Karpas-422 (cell line): ENCODE data around the gene BCAP29. TPM values are rescaled to one million over a fixed set of nuclear protein-coding genes. Genes with fewer than 3 reads are reported as not detected.
A peak's percentile ranks its signal among the peaks of the same experiment; 100 is the strongest.

Source experiments
- DNase-seq: peaks from one replicate; pipeline ENCODE4 v3.0.0-alpha.2; 2015
- H2AFZ ChIP-seq: fragments of 200-600 bp; sonication (generic); 2 replicates; pipeline ENCODE4 v1.6.1; 2014; ENCODE audit warnings: antibody characterized with exemption, low read length, mixed read lengths
- H3K27ac ChIP-seq: fragments of 200-600 bp; sonication (generic); 2 replicates; pipeline ENCODE4 v1.5.1; 2014; ENCODE audit warnings: mild to moderate bottlenecking, low read length, moderate library complexity
- H3K27me3 ChIP-seq: fragments of 200-600 bp; sonication (generic); 2 replicates; pipeline ENCODE4 v1.6.1; 2014; ENCODE audit warnings: low read length, mixed read lengths
- H3K36me3 ChIP-seq: fragments of 200-600 bp; sonication (generic); 2 replicates; pipeline ENCODE4 v1.6.1; 2014; ENCODE audit warnings: low read length, mixed read lengths; ENCODE audit not compliant: insufficient read depth
- H3K4me1 ChIP-seq: fragments of 200-600 bp; sonication (generic); 2 replicates; pipeline ENCODE4 v1.6.1; 2014; ENCODE audit warnings: mild to moderate bottlenecking, low read length, mixed read lengths
- H3K4me2 ChIP-seq: fragments of 200-600 bp; sonication (generic); 2 replicates; pipeline ENCODE4 v1.6.1; 2014; ENCODE audit warnings: low read length, low read depth, mild to moderate bottlenecking; ENCODE audit not compliant: poor library complexity, severe bottlenecking
- H3K4me3 ChIP-seq: fragments of 200-600 bp; sonication (generic); 2 replicates; pipeline ENCODE4 v1.5.1; 2014; ENCODE audit warnings: mild to moderate bottlenecking, antibody characterized with exemption, low read length, mixed read lengths
- H3K79me2 ChIP-seq: fragments of 200-600 bp; sonication (generic); 2 replicates; pipeline ENCODE4 v1.6.1; 2014; ENCODE audit warnings: mild to moderate bottlenecking, low read length, mixed read lengths
- H3K9ac ChIP-seq: fragments of 200-600 bp; sonication (generic); 2 replicates; pipeline ENCODE4 v1.6.0; 2014; ENCODE audit warnings: low read length
- H3K9me2 ChIP-seq: fragments of 200-600 bp; sonication (generic), shearing (Covaris generic); replicated peaks from 2 replicates; pipeline ENCODE4 v1.6.0; 2014; ENCODE audit warnings: mild to moderate bottlenecking, low read length, moderate library complexity; ENCODE audit not compliant: insufficient read depth
- H3K9me3 ChIP-seq: fragments of 300-700, 200-600 bp; sonication (generic); 2 replicates; pipeline ENCODE4 v1.6.1; 2014; ENCODE audit warnings: low read length, mixed read lengths
- H4K20me1 ChIP-seq: fragments of 200-600 bp; sonication (generic); 2 replicates; pipeline ENCODE4 v1.6.1; 2014; ENCODE audit warnings: mild to moderate bottlenecking, antibody characterized with exemption, low read length, low read depth; ENCODE audit not compliant: insufficient read depth
- total RNA-seq: library from RNA; depleted of rRNA; stranded (reverse); fragments of >200 nt; shearing (Covaris generic); gene quantifications from 2 replicates; pipeline ENCODE4 v1.2.3, GENCODE V29; 2014; ENCODE audit warnings: low replicate concordance

BCAP29 gene
- total RNA-seq, 1 experiment from 2014 or later = 116 TPM

GRCh38 chr7:107551936-107552335, 28.1 kb upstream of the BCAP29 start:
- H4K20me1 ChIP-seq = no peaks in the 10 kb centered on the region
- H3K9me3 ChIP-seq = no peaks in the 10 kb centered on the region
- H3K4me3 ChIP-seq = no peak overlapping the region
- no peak overlapping the region for H2AFZ ChIP-seq
- H3K9ac ChIP-seq = no peak overlapping the region
- H3K4me1 ChIP-seq = no peaks in the 10 kb centered on the region
- H3K79me2 ChIP-seq = peaks cover 67% of the 10 kb centered on the region
- H3K27ac ChIP-seq = no peak overlapping the region
- no peak overlapping the region for H3K4me2 ChIP-seq
- H3K36me3 ChIP-seq = peaks cover 60% of the 10 kb centered on the region
- DNase-seq = no peak
- no peaks in the 10 kb centered on the region for H3K27me3 ChIP-seq
- H3K9me2 ChIP-seq = no peaks in the 10 kb centered on the region

GRCh38 chr7:107555893-107556292, 24.2 kb upstream of the BCAP29 start:
- H3K79me2 ChIP-seq = peaks cover 85% of the 10 kb centered on the region
- H3K4me2 ChIP-seq = no peak overlapping the region
- no peak overlapping the region for H3K9ac ChIP-seq
- peaks cover 50% of the 10 kb centered on the region for H3K36me3 ChIP-seq
- no peak overlapping the region for H2AFZ ChIP-seq
- no peaks in the 10 kb centered on the region for H3K27me3 ChIP-seq
- H3K9me2 ChIP-seq = no peaks in the 10 kb centered on the region
- DNase-seq = no peak
- no peak overlapping the region for H3K27ac ChIP-seq
- H3K4me1 ChIP-seq = peaks cover 12% of the 10 kb centered on the region
- H3K4me3 ChIP-seq = no peak overlapping the region
- no peaks in the 10 kb centered on the region for H4K20me1 ChIP-seq
- no peaks in the 10 kb centered on the region for H3K9me3 ChIP-seq

- H3K36me3 ChIP-seq = peaks cover 23% of the 10 kb centered on the region
- H3K9ac ChIP-seq = no peak overlapping the region
- H3K27ac ChIP-seq = no peak overlapping the region
- peaks cover 87% of the 10 kb centered on the region for H3K79me2 ChIP-seq
- H2AFZ ChIP-seq = no peak overlapping the region
- no peak for DNase-seq
- H3K4me1 ChIP-seq = peaks cover 38% of the 10 kb centered on the region
- no peaks in the 10 kb centered on the region for H3K9me2 ChIP-seq
- H4K20me1 ChIP-seq = no peaks in the 10 kb centered on the region
- no peaks in the 10 kb centered on the region for H3K9me3 ChIP-seq
- no peaks in the 10 kb centered on the region for H3K27me3 ChIP-seq
- no peak overlapping the region for H3K4me2 ChIP-seq
- no peak overlapping the region for H3K4me3 ChIP-seq
Observed at GRCh38 chr7:107559864-107560263, 20.2 kb upstream of the BCAP29 start.

GRCh38 chr7:107560898-107561516, 19.0 kb upstream of the BCAP29 start:
- Histone ChIP-seq H4K20me1 (no peaks in the 10 kb centered on the region), H3K9ac (no peak overlapping the region), H3K9me3 (no peaks in the 10 kb centered on the region), H3K4me3 (no peak overlapping the region), H3K4me2 (peak overlapping the region; percentile 27), H3K36me3 (peaks cover 14% of the 10 kb centered on the region), H3K9me2 (no peaks in the 10 kb centered on the region), H3K27me3 (no peaks in the 10 kb centered on the region), H3K27ac (no peak overlapping the region), H3K79me2 (peaks cover 88% of the 10 kb centered on the region), H3K4me1 (peaks cover 45% of the 10 kb centered on the region), H2AFZ (no peak overlapping the region)
- DNase-seq = peak; percentile 45

DNA sequence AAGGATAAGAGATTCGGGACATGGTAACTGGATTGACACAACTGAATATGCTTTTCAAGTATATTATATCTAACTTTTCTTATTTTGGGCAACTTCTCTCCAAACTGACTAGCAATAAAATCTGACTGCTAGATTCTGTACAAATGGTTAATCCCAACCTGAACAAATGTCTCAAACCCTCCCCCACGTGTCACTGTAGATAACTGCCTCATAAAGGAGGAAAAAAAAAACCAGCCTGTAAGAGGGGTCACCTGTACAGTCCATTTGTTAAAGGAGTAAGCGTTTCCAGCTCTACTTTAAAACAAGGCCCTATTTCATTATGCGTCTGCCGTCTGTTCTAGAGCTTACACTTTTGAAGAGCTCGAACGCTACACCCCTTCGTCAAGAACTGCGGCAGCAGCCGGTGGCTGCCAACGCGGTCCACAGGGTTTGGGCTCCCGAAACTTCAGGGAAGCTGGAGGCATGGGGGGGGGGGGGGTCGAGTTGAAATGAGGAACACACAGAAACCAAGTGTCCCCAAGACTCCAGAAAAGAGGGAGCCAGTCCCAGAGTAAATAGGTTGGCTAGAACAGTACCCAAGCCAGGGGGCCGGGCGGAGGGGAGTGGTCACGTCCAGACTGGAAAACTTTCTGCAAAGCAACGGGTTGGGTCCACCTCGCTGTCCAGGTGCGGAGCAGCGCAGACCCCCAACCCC, 16.8 kb upstream of the BCAP29 start:
- H3K36me3 ChIP-seq = peaks cover 13% of the 10 kb centered on the region; the same call in 1 of the 2 replicates
- peak overlapping the region; percentile 88 for H3K9ac ChIP-seq
- peak overlapping the region; percentile 88 for H3K4me3 ChIP-seq
- DNase-seq = peak; percentile 53
- no peaks in the 10 kb centered on the region for H4K20me1 ChIP-seq
- H3K9me2 ChIP-seq = no peaks in the 10 kb centered on the region
- peak overlapping the region; percentile 5; the same call in 1 of the 2 replicates for H3K27ac ChIP-seq
- H3K4me1 ChIP-seq = peaks cover 45% of the 10 kb centered on the region
- peaks cover 82% of the 10 kb centered on the region for H3K79me2 ChIP-seq
- no peaks in the 10 kb centered on the region for H3K27me3 ChIP-seq
- H2AFZ ChIP-seq = no peak overlapping the region; the same call in 1 of the 2 replicates
- peak overlapping the region; percentile 79 for H3K4me2 ChIP-seq
- no peaks in the 10 kb centered on the region for H3K9me3 ChIP-seq

GRCh38 chr7:107563775-107564552, 16.1 kb upstream of the BCAP29 start, which contains the start of the genes COG5 and DUS4L:
Gene COG5 (minus strand): TSS chr7:107563920. CDS start chr7:107563896, 24 bp downstream.
Gene DUS4L (plus strand): TSS chr7:107563971. CDS start chr7:107567071, 3,100 bp downstream.
- Histone ChIP-seq H3K4me3 (peak within 1 kb of the TSS; percentile 88), H3K27ac (peak within 1 kb of the TSS; percentile 42; the same call in 1 of the 2 replicates), H3K79me2 (peaks cover 78% of the 10 kb centered on the region), H4K20me1 (no peaks in the 10 kb centered on the region), H3K9ac (peak within 1 kb of the TSS; percentile 88), H3K9me2 (no peaks in the 10 kb centered on the region), H2AFZ (peak within 1 kb of the TSS; percentile 77; the same call in 1 of the 2 replicates), H3K36me3 (peaks cover 13% of the 10 kb centered on the region; the same call in 1 of the 2 replicates), H3K4me2 (peak within 1 kb of the TSS; percentile 79), H3K4me1 (peaks cover 45% of the 10 kb centered on the region), H3K27me3 (no peaks in the 10 kb centered on the region), H3K9me3 (no peaks in the 10 kb centered on the region)
- DNase-seq = peak; percentile 93

DNA sequence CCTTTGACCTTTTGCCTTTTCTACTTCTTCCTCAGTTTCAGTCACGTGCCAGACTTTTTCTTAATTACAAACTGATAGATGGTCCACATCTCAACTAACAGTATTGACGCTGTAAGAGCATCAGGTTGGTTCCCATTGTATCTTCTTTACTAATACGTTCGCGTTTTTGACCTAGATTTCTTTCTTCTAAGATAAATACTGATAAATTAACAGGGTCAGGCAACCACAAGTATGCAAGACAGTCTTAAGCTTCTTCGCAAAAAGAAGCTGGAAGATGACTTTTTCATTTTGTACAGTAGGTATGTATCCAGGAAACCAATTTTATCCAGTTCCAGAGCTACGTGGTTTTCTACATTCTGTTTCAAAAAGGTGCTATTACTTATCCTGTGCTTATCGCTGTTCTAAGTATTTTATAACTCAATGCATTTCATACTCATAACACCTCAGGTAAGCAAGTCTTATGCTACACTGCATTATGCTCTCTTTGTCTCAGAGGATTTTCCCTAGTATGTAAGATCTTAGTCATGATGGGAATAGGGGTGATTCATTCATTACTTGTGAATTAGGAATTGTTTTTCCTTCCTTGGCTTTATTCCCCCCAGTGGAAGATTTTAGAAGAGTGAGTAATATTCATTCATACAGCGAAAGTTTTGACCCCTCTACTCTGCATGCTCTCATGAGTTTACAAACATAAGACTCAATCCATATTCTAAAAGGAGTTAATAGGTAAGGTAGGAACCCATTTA, 15.3 kb upstream of the BCAP29 start:
- Histone ChIP-seq H2AFZ (peak overlapping the region; percentile 77; the same call in 1 of the 2 replicates), H3K9me3 (no peaks in the 10 kb centered on the region), H3K27ac (no peak overlapping the region; the same call in 1 of the 2 replicates), H3K79me2 (peaks cover 74% of the 10 kb centered on the region), H3K27me3 (no peaks in the 10 kb centered on the region), H3K9ac (peak overlapping the region; percentile 88), H3K4me3 (peak overlapping the region; percentile 88), H3K36me3 (peaks cover 13% of the 10 kb centered on the region; the same call in 1 of the 2 replicates), H3K4me1 (peaks cover 39% of the 10 kb centered on the region), H4K20me1 (no peaks in the 10 kb centered on the region), H3K4me2 (peak overlapping the region; percentile 79), H3K9me2 (no peaks in the 10 kb centered on the region)
- DNase-seq = peak; percentile 65
